ENCODE measurements around the gene ASB6. TPM values are rescaled to one million over a fixed set of nuclear protein-coding genes. Genes with fewer than 3 reads are reported as not detected.

ASB6 gene
- total RNA-seq, 1 experiment from 2014 or later = 19.1 TPM

GRCh38 chr9:129640086-129640870 lies 1.7 kb downstream of the ASB6 start:
- peak overlapping the region; percentile 97 for H3K4me2 ChIP-seq (ENCODE audit: low read length)
- H3K27me3 ChIP-seq (ENCODE audit: low read length) = no peaks in the 10 kb centered on the region
- intact Hi-C loops (cut with micrococcal nuclease) = no loop called here
- no peak overlapping the region for H3K27ac ChIP-seq (ENCODE audit: low read length)
- no TSS peak for BruUV-seq (replicated peaks)
- no peak overlapping the region for H2AFZ ChIP-seq (ENCODE audit: low read length)
- peaks cover 3% of the 10 kb centered on the region; the same call in 1 of the 2 replicates for H3K4me1 ChIP-seq (ENCODE audit: insufficient read depth, low read length)
- no peak for TF ChIP-seq CTCF (conservative IDR thresholded peaks at IDR 0.05; ENCODE audit: low read depth, low read length)
- TF ChIP-seq EZH2phosphoT487 (IDR thresholded peaks at IDR 0.05; ENCODE audit: borderline replicate concordance, low read length) = no peak
- TF ChIP-seq EZH2 (IDR thresholded peaks at IDR 0.05; ENCODE audit: low read length, unreplicated experiment) = no peak
- ATAC-seq (no peak), DNase-seq (no peak)
- peak overlapping the region; percentile 97 for H3K4me3 ChIP-seq (ENCODE audit: low read length)
- peaks cover 25% of the 10 kb centered on the region for H3K79me2 ChIP-seq (ENCODE audit: low read length)
- H3K36me3 ChIP-seq (ENCODE audit: low read depth, low read length) = no peaks in the 10 kb centered on the region
- H4K20me1 ChIP-seq (ENCODE audit: low read length) = no peaks in the 10 kb centered on the region
- no peaks in the 10 kb centered on the region for H3K9me2 ChIP-seq (replicated peaks; ENCODE audit: low read length)
- ChIA-PET CTCF (interaction anchor here (0.5 to 0.6 kb wide), 3 partner anchors 15 to 1228 kb away, joined by 3 to 4 read pairs (median 3); no protein-coding TSS in a partner anchor), POLR2A (ENCODE audit: unreplicated experiment) (interaction anchor here (0.6 kb wide), 1 partner anchor 473 kb away, joined by 5 read pairs; no protein-coding TSS in a partner anchor)
- no peaks in the 10 kb centered on the region for H3F3A ChIP-seq (ENCODE audit: low read length, unreplicated experiment)
- H3K9ac ChIP-seq (ENCODE audit: low read length) = 0 out of 2 replicates have a peak overlapping the region, but pooled peaks have one; percentile 89
- no peaks in the 10 kb centered on the region for H3K9me3 ChIP-seq (ENCODE audit: low read length)

GRCh38 chr9:129639756-129640085 lies 2.2 kb downstream of the ASB6 start:
- peaks cover 3% of the 10 kb centered on the region; the same call in 1 of the 2 replicates for H3K4me1 ChIP-seq (ENCODE audit: insufficient read depth, low read length)
- H3K9me3 ChIP-seq (ENCODE audit: low read length) = no peaks in the 10 kb centered on the region
- H3K79me2 ChIP-seq (ENCODE audit: low read length) = peaks cover 25% of the 10 kb centered on the region
- H2AFZ ChIP-seq (ENCODE audit: low read length) = no peak overlapping the region
- no peaks in the 10 kb centered on the region for H4K20me1 ChIP-seq (ENCODE audit: low read length)
- intact Hi-C loops (cut with micrococcal nuclease) = no loop called here
- ATAC-seq = no peak
- DNase-seq = no peak
- no TSS peak for BruUV-seq (replicated peaks)
- H3K4me2 ChIP-seq (ENCODE audit: low read length) = no peak overlapping the region
- CTCF ChIA-PET = interaction anchor here (0.5 kb wide), 1 partner anchor 16 kb away, joined by 3 read pairs; no protein-coding TSS in a partner anchor
- no peaks in the 10 kb centered on the region for H3K9me2 ChIP-seq (replicated peaks; ENCODE audit: low read length)
- H3F3A ChIP-seq (ENCODE audit: low read length, unreplicated experiment) = no peaks in the 10 kb centered on the region
- no peaks in the 10 kb centered on the region for H3K36me3 ChIP-seq (ENCODE audit: low read depth, low read length)
- TF ChIP-seq EZH2 (IDR thresholded peaks at IDR 0.05; ENCODE audit: low read length, unreplicated experiment) (no peak), EZH2phosphoT487 (IDR thresholded peaks at IDR 0.05; ENCODE audit: borderline replicate concordance, low read length) (no peak), CTCF (conservative IDR thresholded peaks at IDR 0.05; ENCODE audit: low read depth, low read length) (no peak)
- H3K9ac ChIP-seq (ENCODE audit: low read length) = no peak overlapping the region
- no peaks in the 10 kb centered on the region for H3K27me3 ChIP-seq (ENCODE audit: low read length)
- H3K27ac ChIP-seq (ENCODE audit: low read length) = no peak overlapping the region
- no peak overlapping the region for H3K4me3 ChIP-seq (ENCODE audit: low read length)
- POLR2A ChIA-PET (ENCODE audit: unreplicated experiment) = no interaction called here

DNA sequence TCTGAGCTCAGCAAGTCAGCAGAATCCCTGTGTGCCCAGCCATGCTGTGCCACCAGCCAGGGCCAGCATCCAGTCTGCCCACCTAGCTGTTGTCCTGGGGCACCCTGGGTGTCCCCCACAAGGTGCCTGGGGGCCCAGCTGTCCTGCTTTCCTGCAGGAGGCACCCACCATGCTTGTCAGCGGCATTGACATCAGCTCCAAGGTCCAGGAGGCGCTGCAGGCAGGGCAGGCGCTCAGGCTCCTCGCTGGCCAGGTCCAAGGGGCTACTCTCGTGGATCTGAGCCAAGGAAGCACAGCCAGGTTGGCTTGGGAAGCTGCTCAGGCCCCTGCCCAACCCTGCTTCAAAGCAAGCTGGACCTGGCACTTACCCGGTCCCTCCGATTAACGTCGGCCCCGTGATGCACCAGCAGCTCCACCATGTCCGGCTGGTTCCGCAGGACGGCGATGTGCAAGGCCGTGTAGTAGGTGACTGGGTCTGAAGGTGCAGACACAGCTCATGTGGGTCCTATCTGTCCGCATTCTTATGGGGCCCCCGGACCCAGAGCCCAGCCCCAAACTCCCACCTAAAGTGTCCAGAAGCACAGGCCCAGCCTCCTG lies 2.8 kb downstream of the ASB6 start:
- Histone ChIP-seq H3K27ac (ENCODE audit: low read length) (no peak overlapping the region), H3K79me2 (ENCODE audit: low read length) (peaks cover 25% of the 10 kb centered on the region), H3K27me3 (ENCODE audit: low read length) (no peaks in the 10 kb centered on the region), H3K36me3 (ENCODE audit: low read depth, low read length) (no peaks in the 10 kb centered on the region), H3K4me2 (ENCODE audit: low read length) (no peak overlapping the region), H2AFZ (ENCODE audit: low read length) (no peak overlapping the region), H4K20me1 (ENCODE audit: low read length) (no peaks in the 10 kb centered on the region), H3K4me1 (ENCODE audit: insufficient read depth, low read length) (peaks cover 3% of the 10 kb centered on the region; the same call in 1 of the 2 replicates), H3K4me3 (ENCODE audit: low read length) (no peak overlapping the region), H3K9me2 (replicated peaks; ENCODE audit: low read length) (no peaks in the 10 kb centered on the region), H3K9me3 (ENCODE audit: low read length) (no peaks in the 10 kb centered on the region), H3K9ac (ENCODE audit: low read length) (no peak overlapping the region), H3F3A (ENCODE audit: low read length, unreplicated experiment) (no peaks in the 10 kb centered on the region)
- no TSS peak for BruUV-seq (replicated peaks)
- DNase-seq = no peak
- ChIA-PET CTCF (no interaction called here), POLR2A (ENCODE audit: unreplicated experiment) (no interaction called here)
- no peak for TF ChIP-seq CTCF (conservative IDR thresholded peaks at IDR 0.05; ENCODE audit: low read depth, low read length)
- TF ChIP-seq EZH2 (IDR thresholded peaks at IDR 0.05; ENCODE audit: low read length, unreplicated experiment) = no peak
- no peak for TF ChIP-seq EZH2phosphoT487 (IDR thresholded peaks at IDR 0.05; ENCODE audit: borderline replicate concordance, low read length)
- intact Hi-C loops (cut with micrococcal nuclease) = no loop called here
- ATAC-seq = no peak
